HEK293T (cell line): ENCODE results near the gene RANBP2.
A peak's percentile ranks its signal among the peaks of the same experiment; 100 is the strongest.

ENCODE experiments used
- CTBP1 ChIP-seq: fragments of 450-650 bp; IDR thresholded peaks from 2 replicates; pipeline ENCODE4 v1.6.1; 2016; ENCODE audit warnings: borderline replicate concordance
- FOXA1 ChIP-seq: fragments of 450-650 bp; IDR thresholded peaks from 2 replicates; pipeline ENCODE4 v1.6.1; 2016; ENCODE audit warnings: mild to moderate bottlenecking
- FOXK2 ChIP-seq: fragments of 450-650 bp; IDR thresholded peaks from 2 replicates; pipeline ENCODE4 v1.6.1; 2016; ENCODE audit warnings: mild to moderate bottlenecking
- FOXM1 ChIP-seq: fragments of 450-650 bp; IDR thresholded peaks from 2 replicates; pipeline ENCODE4 v1.6.1; 2017; ENCODE audit warnings: mild to moderate bottlenecking, borderline replicate concordance
- HDGF ChIP-seq: fragments of 450-650 bp; IDR thresholded peaks from 2 replicates; pipeline ENCODE4 v1.6.1; 2017; ENCODE audit warnings: antibody characterized with exemption, borderline replicate concordance
- L3MBTL2 ChIP-seq: fragments of 450-650 bp; conservative IDR thresholded peaks from 2 replicates; pipeline ENCODE4 v1.6.1; 2016; ENCODE audit warnings: mild to moderate bottlenecking
- NFRKB ChIP-seq: fragments of 450-650 bp; IDR thresholded peaks from 2 replicates; pipeline ENCODE4 v1.6.1; 2016; ENCODE audit warnings: mild to moderate bottlenecking, moderate library complexity
- PKNOX1 ChIP-seq: fragments of 450-650 bp; IDR thresholded peaks from 2 replicates; pipeline ENCODE4 v1.6.1; 2016
- SP1 ChIP-seq: fragments of 450-650 bp; IDR thresholded peaks from 2 replicates; pipeline ENCODE4 v1.6.1; 2017
- SUZ12 ChIP-seq: fragments of 450-650 bp; IDR thresholded peaks from 2 replicates; pipeline ENCODE4 v1.6.1; 2016; ENCODE audit warnings: mild to moderate bottlenecking
- ZNF384 ChIP-seq: fragments of 450-650 bp; IDR thresholded peaks from 2 replicates; pipeline ENCODE4 v1.6.1; 2016

DNA sequence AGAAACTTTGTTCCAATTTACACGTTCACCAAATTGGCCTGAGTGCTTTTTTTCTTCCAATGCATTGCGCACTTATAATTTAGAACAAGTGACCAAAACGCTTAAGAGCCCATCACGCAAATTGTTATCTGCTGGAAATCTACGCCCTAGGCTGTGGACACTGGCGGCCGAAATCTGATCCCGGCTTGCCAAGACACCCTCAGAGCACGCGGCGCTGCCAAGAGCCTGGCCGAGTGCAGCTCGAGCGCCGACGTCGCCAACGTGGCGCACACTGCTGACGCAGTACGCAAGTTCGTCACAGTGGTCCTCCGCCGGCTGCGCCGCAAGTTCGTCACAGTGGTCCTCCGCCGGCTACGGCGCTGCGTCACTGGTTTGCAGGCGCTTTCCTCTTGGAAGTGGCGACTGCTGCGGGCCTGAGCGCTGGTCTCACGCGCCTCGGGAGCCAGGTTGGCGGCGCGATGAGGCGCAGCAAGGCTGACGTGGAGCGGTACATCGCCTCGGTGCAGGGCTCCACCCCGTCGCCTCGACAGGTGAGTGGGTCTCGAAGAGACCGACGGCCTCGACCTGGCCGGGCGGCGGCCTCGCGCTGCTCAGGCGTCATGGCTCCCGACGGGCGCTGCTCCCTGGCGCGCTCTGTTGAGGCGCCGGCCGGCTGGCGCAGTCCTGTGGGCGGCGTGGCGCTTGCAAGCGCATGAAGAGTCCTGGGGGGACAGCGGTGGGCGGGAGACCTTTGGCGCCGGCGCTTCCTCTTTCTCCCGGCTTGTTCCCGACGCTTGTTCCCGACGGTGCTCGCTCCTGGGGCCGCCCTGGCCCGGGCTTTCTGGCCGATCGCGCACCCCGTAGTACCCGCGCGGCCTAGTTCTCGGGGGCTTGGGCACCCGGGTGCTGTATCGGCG lies at the start of gene RANBP2:
- no peak for TF ChIP-seq SP1
- peak; percentile 44; the same call in 1 of the 2 replicates for TF ChIP-seq PKNOX1
- TF ChIP-seq CTBP1, result peak; percentile 64; the same call in 1 of the 2 replicates
- TF ChIP-seq FOXM1, result no peak
- no peak for TF ChIP-seq FOXK2
- no peak for TF ChIP-seq HDGF
- no peak for TF ChIP-seq FOXA1
- TF ChIP-seq SUZ12, result no peak
- no peak for TF ChIP-seq NFRKB
- peak; percentile 96 for TF ChIP-seq L3MBTL2
- no peak for TF ChIP-seq ZNF384
